PFSK-1 (cell line): ENCODE data around the gene FOXJ3.

ENCODE experiments used
- FOXP2 ChIP-seq: optimal IDR thresholded peaks from 2 replicates; pipeline ENCODE3; 2011; ENCODE audit warnings: borderline replicate concordance, control low read depth, inconsistent platforms; ENCODE audit not compliant: insufficient read depth; ENCODE audit errors: extremely low read length, extremely low read depth
- POLR2AphosphoS5 ChIP-seq: IDR thresholded peaks from 2 replicates; pipeline ENCODE4 v1.6.1; 2012; ENCODE audit warnings: low read depth, mild to moderate bottlenecking, control low read depth, low read length, moderate library complexity
- REST ChIP-seq, 2 experiments: IDR thresholded peaks; 2 replicates each; pipeline versions ENCODE4 v1.6.1 to v1.8.0; 2011 to 2012; ENCODE audit warnings: low read depth in 2 of 2, low read length in 2 of 2, control low read depth in 1 of 2, inconsistent platforms in 1 of 2, mild to moderate bottlenecking in 1 of 2, moderate library complexity in 1 of 2; ENCODE audit not compliant: insufficient read depth in 1 of 2
- SIN3A ChIP-seq: IDR thresholded peaks from 2 replicates; pipeline ENCODE4 v1.6.1; 2012; ENCODE audit warnings: mild to moderate bottlenecking, low read length, moderate library complexity, borderline replicate concordance; ENCODE audit not compliant: insufficient read depth
- TAF1 ChIP-seq: IDR thresholded peaks from 2 replicates; pipeline ENCODE4 v1.6.1; 2012; ENCODE audit warnings: low read length, control low read depth, borderline replicate concordance; ENCODE audit not compliant: insufficient read depth

The FOXJ3 gene

GRCh38 chr1:42137766-42138165 is 197.3 kb downstream of the FOXJ3 start:
- TF ChIP-seq POLR2AphosphoS5 (no peak), REST (IDR thresholded peaks at IDR 0.05; ENCODE audit: insufficient read depth in 1 of 2, low read depth in 2 of 2, low read length in 2 of 2) (no peak), FOXP2 (no peak), TAF1 (no peak), SIN3A (no peak)

GRCh38 chr1:42136466-42136865 is 198.6 kb downstream of the FOXJ3 start:
- TF ChIP-seq REST (IDR thresholded peaks at IDR 0.05; ENCODE audit: insufficient read depth in 1 of 2, low read depth in 2 of 2, low read length in 2 of 2) (no peak), FOXP2 (no peak), POLR2AphosphoS5 (no peak), TAF1 (no peak), SIN3A (no peak)

GRCh38 chr1:42135426-42135825 is 199.6 kb downstream of the FOXJ3 start:
- no peak for TF ChIP-seq POLR2AphosphoS5
- no peak for TF ChIP-seq FOXP2
- TF ChIP-seq TAF1: no peak
- no peak for TF ChIP-seq SIN3A
- no peak for TF ChIP-seq REST (IDR thresholded peaks at IDR 0.05; ENCODE audit: insufficient read depth in 1 of 2, low read depth in 2 of 2, low read length in 2 of 2)

GRCh38 chr1:42133809-42134526 is 201.1 kb downstream of the FOXJ3 start:
- TF ChIP-seq TAF1 (no peak), REST (IDR thresholded peaks at IDR 0.05; ENCODE audit: insufficient read depth in 1 of 2, low read depth in 2 of 2, low read length in 2 of 2) (no peak), SIN3A (no peak), POLR2AphosphoS5 (no peak), FOXP2 (no peak)

- TF ChIP-seq TAF1 (no peak), REST (IDR thresholded peaks at IDR 0.05; ENCODE audit: insufficient read depth in 1 of 2, low read depth in 2 of 2, low read length in 2 of 2) (no peak), SIN3A (no peak), POLR2AphosphoS5 (no peak), FOXP2 (no peak)
Measured at GRCh38 chr1:42133390-42133789, 201.6 kb downstream of the FOXJ3 start.
